Stomach (tissue), 9 donors: Measurements from ENCODE around the gene SLC36A2. TPM values are rescaled to one million over a fixed set of nuclear protein-coding genes. Genes with fewer than 3 reads are reported as not detected.

Source experiments
- DNase-seq, 2 donors: peaks; one replicate each; pipeline versions ENCODE4 v3.0.0 to v3.0.0-alpha.2; 2013 to 2019
- H3K27ac ChIP-seq, 5 donors: fragments of 200-600 bp in 4 of 5; sonication (generic) in 4 of 5; one replicate each; pipeline ENCODE4 v1.5.1; 2013 to 2019; ENCODE audit warnings: mild to moderate bottlenecking in 1 of 5, moderate library complexity in 1 of 5
- H3K27me3 ChIP-seq, 3 donors: fragments of 200-600 bp; sonication (generic); one replicate each; pipeline ENCODE4 v1.5.1; 2017 to 2019; ENCODE audit warnings: mixed run types in 1 of 3
- H3K36me3 ChIP-seq, 4 donors: fragments of 200-600 bp; sonication (generic); 1 replicate in 3 of 4; 2 replicates in 1 of 4; pipeline ENCODE4 v1.5.1; 2016 to 2019
- H3K4me1 ChIP-seq, 4 donors: fragments of 200-600 bp; sonication (generic); one replicate each; pipeline ENCODE4 v1.5.1; 2016 to 2019
- H3K4me3 ChIP-seq, 4 donors: fragments of 200-600 bp; sonication (generic) in 3 of 4; one replicate each; pipeline ENCODE4 v1.5.1; 2016 to 2019; ENCODE audit warnings: mild to moderate bottlenecking in 1 of 4
- H3K9me3 ChIP-seq, 4 donors: fragments of 200-600 bp; sonication (generic); one replicate each; pipeline ENCODE4 v1.5.1; 2016 to 2019
- CTCF ChIP-seq, 7 experiments: fragments of 450-650 bp in 4 of 7; fragments of 200-600 bp in 3 of 7; sonication (generic) in 3 of 7; IDR thresholded peaks; one replicate each; pipeline ENCODE4 v1.5.1; 2016 to 2019; ENCODE audit warnings: antibody characterized with exemption in 7 of 7, control low read depth in 2 of 7, mild to moderate bottlenecking in 1 of 7
- EP300 ChIP-seq: sonication (generic); formaldehyde crosslinking; IDR thresholded peaks from one replicate; pipeline ENCODE4 v1.6.1; 2017; ENCODE audit warnings: antibody characterized with exemption
- POLR2A ChIP-seq, 4 donors: fragments of 450-650 bp; IDR thresholded peaks; one replicate each; pipeline ENCODE4 v1.6.1; 2016; ENCODE audit warnings: antibody characterized with exemption in 4 of 4, control low read depth in 2 of 4, mild to moderate bottlenecking in 1 of 4, moderate library complexity in 1 of 4
- POLR2AphosphoS5 ChIP-seq, 3 donors: sonication (generic); formaldehyde crosslinking; IDR thresholded peaks; one replicate each; pipeline ENCODE4 v1.6.1; 2016; ENCODE audit warnings: antibody characterized with exemption in 3 of 3
- WGBS, 5 donors: extraction: QIAGEN DNeasy Blood & Tissue Kit in 3 of 5; methylation state at CpG; one replicate each; pipeline versions ENCODE4 v1.1.5 to v1.1.7; 2013 to 2018; 5-methylcytosine and 5-hydroxymethylcytosine counted together
- intact Hi-C: fragments of 100-400 bp; cut with DNase I; formaldehyde crosslinking; loops from one replicate; pipeline ENCODE4 v1.15.1; 2023; ENCODE audit warnings: low total_unique reads
- polyA plus RNA-seq, 3 donors: library from polyadenylated mRNA; stranded (reverse); fragments of 200-250 nt; gene quantifications; one replicate each; pipeline ENCODE4 v1.2.3, GENCODE V29; 2013
- total RNA-seq, 5 donors: library from RNA; depleted of rRNA; stranded (reverse); fragments of >200 nt; gene quantifications; one replicate each; pipeline versions ENCODE4 v1.1.0 to v1.2.3, GENCODE V29; 2014 to 2016
- donor health status: healthy with polysubstance abuse.
- donor health status: Bipolar disorder and iron deficiency.
- donor health status: healthy.

SLC36A2 gene
- total and polyA plus RNA-seq, 8 donors, result not detected

GRCh38 chr5:151332857-151333256, 14.5 kb downstream of the SLC36A2 start:
- TF ChIP-seq EP300, result no peak
- no peak for TF ChIP-seq POLR2A (IDR thresholded peaks at IDR 0.05)
- TF ChIP-seq POLR2AphosphoS5 (IDR thresholded peaks at IDR 0.05), result no peak
- no peak for TF ChIP-seq CTCF (IDR thresholded peaks at IDR 0.05)
- Histone ChIP-seq H3K9me3 (no peaks in the 10 kb centered on the region), H3K36me3 (no peaks in the 10 kb centered on the region), H3K4me3 (no peak overlapping the region), H3K4me1 (no peaks in the 10 kb centered on the region), H3K27me3 (no peaks in the 10 kb centered on the region), H3K27ac (no peak overlapping the region)
- no peak for DNase-seq
- intact Hi-C loops, result no loop called here
- 87 to 92% (median 91%) methylated on average over 2 of the region's 2 CpGs for WGBS, 5 donors

- 71 to 94% (median 84%) methylated on average over 4 of the region's 4 CpGs for WGBS, 5 donors
- Histone ChIP-seq H3K9me3 (no peaks in the 10 kb centered on the region), H3K36me3 (no peaks in the 10 kb centered on the region), H3K4me3 (no peak overlapping the region), H3K4me1 (no peaks in the 10 kb centered on the region), H3K27ac (no peak overlapping the region), H3K27me3 (peaks cover 0 to 1% (median 0%) of the 10 kb centered on the region in 3 donors)
- TF ChIP-seq CTCF (IDR thresholded peaks at IDR 0.05), result no peak
- no peak for TF ChIP-seq EP300
- no peak for TF ChIP-seq POLR2A (IDR thresholded peaks at IDR 0.05)
- TF ChIP-seq POLR2AphosphoS5 (IDR thresholded peaks at IDR 0.05), result no peak
- DNase-seq, result no peak
- intact Hi-C loops, result no loop called here
Observed at GRCh38 chr5:151328734-151329133, 18.6 kb downstream of the SLC36A2 start.

- Histone ChIP-seq H3K9me3 (no peaks in the 10 kb centered on the region), H3K27ac (no peak overlapping the region), H3K27me3 (peaks cover 0 to 4% (median 0%) of the 10 kb centered on the region in 3 donors), H3K4me3 (no peak overlapping the region), H3K36me3 (no peaks in the 10 kb centered on the region), H3K4me1 (no peaks in the 10 kb centered on the region)
- no peak for DNase-seq
- TF ChIP-seq CTCF (IDR thresholded peaks at IDR 0.05) (no peak), POLR2AphosphoS5 (IDR thresholded peaks at IDR 0.05) (no peak), EP300 (no peak), POLR2A (IDR thresholded peaks at IDR 0.05) (no peak)
- WGBS, 5 donors, result 24 to 39% (median 34%) methylated on average over 2 of the region's 2 CpGs
- intact Hi-C loops, result no loop called here
Observed at GRCh38 chr5:151327585-151327984, 19.8 kb downstream of the SLC36A2 start.

- Histone ChIP-seq H3K27ac (no peak overlapping the region), H3K27me3 (peaks cover 0 to 4% (median 0%) of the 10 kb centered on the region in 3 donors), H3K36me3 (no peaks in the 10 kb centered on the region), H3K9me3 (no peaks in the 10 kb centered on the region), H3K4me1 (no peaks in the 10 kb centered on the region), H3K4me3 (no peak overlapping the region)
- intact Hi-C loops, result no loop called here
- no peak for DNase-seq
- 88 to 99% (median 94%) methylated on average over 3 of the region's 3 CpGs for WGBS, 5 donors
- TF ChIP-seq CTCF (IDR thresholded peaks at IDR 0.05) (no peak), POLR2AphosphoS5 (IDR thresholded peaks at IDR 0.05) (no peak), POLR2A (IDR thresholded peaks at IDR 0.05) (no peak), EP300 (no peak)
Observed at GRCh38 chr5:151326266-151326665, 21.1 kb downstream of the SLC36A2 start.
